ENCODE results near the gene MINDY4. TPM values are rescaled to one million over a fixed set of nuclear protein-coding genes. Genes with fewer than 3 reads are reported as not detected.

MINDY4 gene
- total and polyA plus RNA-seq, 9 donors, result 6.9 to 30.3 (median 18.2) TPM

DNA sequence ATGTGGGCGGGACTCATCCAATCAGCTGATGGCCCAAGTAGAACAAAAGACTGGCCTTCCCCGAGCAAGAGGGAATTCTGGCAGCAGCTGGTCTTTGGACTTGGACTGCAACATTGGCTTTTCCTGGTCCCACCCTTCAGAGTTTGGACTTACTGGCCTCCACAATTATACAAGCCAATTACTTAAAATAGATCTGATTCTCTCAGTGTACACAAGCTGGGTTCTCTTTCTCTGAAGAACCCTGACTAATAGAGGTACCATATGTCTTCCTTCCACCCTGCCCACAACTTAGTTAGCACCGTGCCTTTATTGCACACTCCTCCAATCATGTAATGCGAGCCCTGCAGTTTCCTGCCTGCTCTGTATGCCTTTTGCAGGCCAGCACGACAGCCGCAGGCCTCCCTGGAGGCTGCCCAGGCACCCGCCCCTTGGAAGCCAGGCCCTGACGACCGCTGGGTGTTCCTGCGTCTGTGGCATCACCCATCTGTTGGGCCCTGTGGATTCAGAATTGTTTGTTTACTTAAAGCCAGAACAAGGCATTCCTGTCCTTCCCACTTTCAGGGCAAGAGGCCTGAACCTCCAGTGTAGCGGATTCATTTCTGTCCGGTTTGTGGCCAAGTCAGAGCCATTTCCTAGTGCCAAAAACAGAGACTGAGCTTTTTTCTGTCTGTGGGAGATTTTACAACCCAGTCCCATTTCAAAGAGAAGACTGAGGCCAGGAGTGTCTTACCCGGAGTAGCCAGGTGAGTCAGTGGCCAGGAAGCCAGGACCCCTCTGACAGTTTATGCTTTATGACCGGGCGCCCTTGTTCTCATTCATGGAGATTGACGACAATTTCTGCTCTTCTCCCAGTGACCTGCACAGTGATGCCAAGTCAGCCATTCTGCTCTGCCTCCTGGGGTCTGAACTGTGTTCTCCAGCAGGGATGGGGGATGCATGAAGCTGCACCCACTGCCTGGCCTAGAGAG lies 20.2 kb upstream of the MINDY4 start:
- intact Hi-C loops (cut with DNase I), result no loop called here

GRCh38 chr7:30751696-30752273 lies 19.4 kb upstream of the MINDY4 start, which contains the start of gene INMT:
INMT (plus strand) TSS chr7:30752135; CDS start chr7:30752151, 16 bp downstream.
- Histone ChIP-seq H3K36me3 (no peaks in the 10 kb centered on the region), H3K9me3 (no peaks in the 10 kb centered on the region), H3K4me3 (no peak within 1 kb of the TSS), H3K27me3 (no peaks in the 10 kb centered on the region), H3K27ac (no peak within 1 kb of the TSS), H3K4me1 (ENCODE audit: insufficient read depth) (peaks cover 28% of the 10 kb centered on the region)
- intact Hi-C loops (cut with DNase I), result no loop called here
- DNase-seq, result peak in 1 of 5 donors; percentile 59
- TF ChIP-seq, protein P1, sequence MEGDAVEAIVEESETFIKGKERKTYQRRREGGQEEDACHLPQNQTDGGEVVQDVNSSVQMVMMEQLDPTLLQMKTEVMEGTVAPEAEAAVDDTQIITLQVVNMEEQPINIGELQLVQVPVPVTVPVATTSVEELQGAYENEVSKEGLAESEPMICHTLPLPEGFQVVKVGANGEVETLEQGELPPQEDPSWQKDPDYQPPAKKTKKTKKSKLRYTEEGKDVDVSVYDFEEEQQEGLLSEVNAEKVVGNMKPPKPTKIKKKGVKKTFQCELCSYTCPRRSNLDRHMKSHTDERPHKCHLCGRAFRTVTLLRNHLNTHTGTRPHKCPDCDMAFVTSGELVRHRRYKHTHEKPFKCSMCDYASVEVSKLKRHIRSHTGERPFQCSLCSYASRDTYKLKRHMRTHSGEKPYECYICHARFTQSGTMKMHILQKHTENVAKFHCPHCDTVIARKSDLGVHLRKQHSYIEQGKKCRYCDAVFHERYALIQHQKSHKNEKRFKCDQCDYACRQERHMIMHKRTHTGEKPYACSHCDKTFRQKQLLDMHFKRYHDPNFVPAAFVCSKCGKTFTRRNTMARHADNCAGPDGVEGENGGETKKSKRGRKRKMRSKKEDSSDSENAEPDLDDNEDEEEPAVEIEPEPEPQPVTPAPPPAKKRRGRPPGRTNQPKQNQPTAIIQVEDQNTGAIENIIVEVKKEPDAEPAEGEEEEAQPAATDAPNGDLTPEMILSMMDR (IDR thresholded peaks at IDR 0.05), result no peak
- no peak for TF ChIP-seq POLR2A (IDR thresholded peaks at IDR 0.05)
- TF ChIP-seq EP300 (IDR thresholded peaks at IDR 0.05), result no peak
- WGBS, 3 donors, result 40 to 52% (median 51%) methylated on average over 6 of the region's 6 CpGs

More for the DNA sequence above, 20.2 kb upstream of the MINDY4 start:
- TF ChIP-seq EP300 (IDR thresholded peaks at IDR 0.05) (no peak), POLR2A (IDR thresholded peaks at IDR 0.05) (no peak)
- TF ChIP-seq, protein P1 (IDR thresholded peaks at IDR 0.05), result no peak
- WGBS, 3 donors, result 19 to 26% (median 23%) methylated on average over 16 of the region's 16 CpGs
- Histone ChIP-seq H3K4me1 (ENCODE audit: insufficient read depth) (peaks cover 28% of the 10 kb centered on the region), H3K4me3 (no peak overlapping the region), H3K27me3 (no peaks in the 10 kb centered on the region), H3K9me3 (no peaks in the 10 kb centered on the region), H3K36me3 (no peaks in the 10 kb centered on the region), H3K27ac (no peak overlapping the region)
- peak in 2 of 5 donors; percentile 27 to 72 for DNase-seq

DNA sequence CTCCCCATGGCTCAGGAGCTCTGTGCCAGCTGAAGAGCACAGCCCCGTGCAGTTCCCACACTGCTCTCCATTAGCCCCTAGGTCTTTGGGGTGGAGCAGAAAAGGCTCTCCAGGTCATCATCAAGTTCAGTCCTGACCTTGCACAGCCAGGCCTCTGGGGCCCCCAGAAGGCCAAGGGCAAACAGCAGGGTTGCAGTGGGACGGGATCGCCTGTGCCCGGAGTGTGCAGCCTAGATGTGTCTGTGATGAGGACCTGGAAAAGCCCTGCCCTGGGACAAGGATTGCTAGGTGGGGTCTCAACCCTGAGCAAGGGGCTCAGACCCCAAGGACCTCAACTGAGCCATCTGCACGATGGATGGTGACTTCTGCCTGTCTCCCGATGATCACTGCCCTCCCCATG lies 18.7 kb upstream of the MINDY4 start:
- TF ChIP-seq, protein P1 (IDR thresholded peaks at IDR 0.05), result no peak
- no peak for TF ChIP-seq POLR2A (IDR thresholded peaks at IDR 0.05)
- no peak for TF ChIP-seq EP300 (IDR thresholded peaks at IDR 0.05)
- Histone ChIP-seq H3K9me3 (no peaks in the 10 kb centered on the region), H3K4me3 (no peak overlapping the region), H3K36me3 (no peaks in the 10 kb centered on the region), H3K4me1 (ENCODE audit: insufficient read depth) (peaks cover 31% of the 10 kb centered on the region), H3K27ac (no peak overlapping the region), H3K27me3 (no peaks in the 10 kb centered on the region)
- no peak for DNase-seq
- WGBS, 3 donors, result 54 to 56% (median 54%) methylated on average over 6 of the region's 6 CpGs
- intact Hi-C loops (cut with DNase I), result no loop called here

GRCh38 chr7:30752979-30753378 lies 18.2 kb upstream of the MINDY4 start:
- WGBS, 3 donors, result 1 to 12% (median 3%) methylated on average over 5 of the region's 5 CpGs
- intact Hi-C loops (cut with DNase I), result no loop called here
- Histone ChIP-seq H3K9me3 (no peaks in the 10 kb centered on the region), H3K4me1 (ENCODE audit: insufficient read depth) (peaks cover 32% of the 10 kb centered on the region), H3K27me3 (no peaks in the 10 kb centered on the region), H3K27ac (no peak overlapping the region), H3K4me3 (no peak overlapping the region), H3K36me3 (no peaks in the 10 kb centered on the region)
- no peak for TF ChIP-seq EP300 (IDR thresholded peaks at IDR 0.05)
- no peak for TF ChIP-seq POLR2A (IDR thresholded peaks at IDR 0.05)
- TF ChIP-seq, protein P1 (IDR thresholded peaks at IDR 0.05), result no peak
- peak; percentile 73 to 91 (median 80) for DNase-seq
